NCI-H510A treated with DMSO at 0.1 percent for 48 hours (cell line): ENCODE results near the gene C9orf50.
A peak's percentile ranks its signal among the peaks of the same experiment; 100 is the strongest.
"Not testable (repeated sequence)": the region's sequence is repeated elsewhere in the genome, so short reads cannot be mapped to it uniquely, and the experiment has no call there.

ENCODE experiments used
- DNase-seq: peaks from one replicate; lab custom pipeline; 2025; lab: John Stamatoyannopoulos, UW

Gene C9orf50

GRCh38 chr9:129610473-129611306, 10.2 kb downstream of the C9orf50 start:
- peak; percentile 65 for DNase-seq

GRCh38 chr9:129610213-129610472, 10.8 kb downstream of the C9orf50 start:
- no peak for DNase-seq

GRCh38 chr9:129609486-129610212, 11.3 kb downstream of the C9orf50 start:
- no peak for DNase-seq

GRCh38 chr9:129608561-129609481, 12.1 kb downstream of the C9orf50 start:
- no peak for DNase-seq

- no peak for DNase-seq
Measured at GRCh38 chr9:129607027-129607387, 13.9 kb downstream of the C9orf50 start.

GRCh38 chr9:129606161-129607026, 14.5 kb downstream of the C9orf50 start:
- DNase-seq: no peak

- DNase-seq: no peak
Measured at GRCh38 chr9:129604766-129605163, 16.1 kb downstream of the C9orf50 start.

- DNase-seq: no peak
Measured at GRCh38 chr9:129604056-129604765, 16.7 kb downstream of the C9orf50 start.

GRCh38 chr9:129602598-129603415, 18.1 kb downstream of the C9orf50 start:
- DNase-seq: no peak

GRCh38 chr9:129601082-129601674, 19.7 kb downstream of the C9orf50 start:
- DNase-seq: no peak

- no peak for DNase-seq
Measured at GRCh38 chr9:129598089-129598596, 22.8 kb downstream of the C9orf50 start.

GRCh38 chr9:129597355-129598088, 23.4 kb downstream of the C9orf50 start:
- DNase-seq: no peak

GRCh38 chr9:129596541-129597331, 24.2 kb downstream of the C9orf50 start:
- no peak for DNase-seq

GRCh38 chr9:129595903-129596540, 24.9 kb downstream of the C9orf50 start:
- no peak for DNase-seq

GRCh38 chr9:129595311-129595741, 25.6 kb downstream of the C9orf50 start:
- DNase-seq: no peak

- no peak for DNase-seq
Measured at GRCh38 chr9:129594632-129595031, 26.3 kb downstream of the C9orf50 start.

- not testable (repeated sequence) for DNase-seq
Measured at GRCh38 chr9:129592790-129593189, 28.1 kb downstream of the C9orf50 start.
